Suppressor macrophage treated with lipopolysaccharide for 1 hour (primary cell): Measurements from ENCODE around the gene UQCRC1.

Experiments
- DNase-seq, 3 donors: peaks; one replicate each; pipeline ENCODE4 v3.0.0-alpha.2; 2020 to 2022

Gene UQCRC1

DNA sequence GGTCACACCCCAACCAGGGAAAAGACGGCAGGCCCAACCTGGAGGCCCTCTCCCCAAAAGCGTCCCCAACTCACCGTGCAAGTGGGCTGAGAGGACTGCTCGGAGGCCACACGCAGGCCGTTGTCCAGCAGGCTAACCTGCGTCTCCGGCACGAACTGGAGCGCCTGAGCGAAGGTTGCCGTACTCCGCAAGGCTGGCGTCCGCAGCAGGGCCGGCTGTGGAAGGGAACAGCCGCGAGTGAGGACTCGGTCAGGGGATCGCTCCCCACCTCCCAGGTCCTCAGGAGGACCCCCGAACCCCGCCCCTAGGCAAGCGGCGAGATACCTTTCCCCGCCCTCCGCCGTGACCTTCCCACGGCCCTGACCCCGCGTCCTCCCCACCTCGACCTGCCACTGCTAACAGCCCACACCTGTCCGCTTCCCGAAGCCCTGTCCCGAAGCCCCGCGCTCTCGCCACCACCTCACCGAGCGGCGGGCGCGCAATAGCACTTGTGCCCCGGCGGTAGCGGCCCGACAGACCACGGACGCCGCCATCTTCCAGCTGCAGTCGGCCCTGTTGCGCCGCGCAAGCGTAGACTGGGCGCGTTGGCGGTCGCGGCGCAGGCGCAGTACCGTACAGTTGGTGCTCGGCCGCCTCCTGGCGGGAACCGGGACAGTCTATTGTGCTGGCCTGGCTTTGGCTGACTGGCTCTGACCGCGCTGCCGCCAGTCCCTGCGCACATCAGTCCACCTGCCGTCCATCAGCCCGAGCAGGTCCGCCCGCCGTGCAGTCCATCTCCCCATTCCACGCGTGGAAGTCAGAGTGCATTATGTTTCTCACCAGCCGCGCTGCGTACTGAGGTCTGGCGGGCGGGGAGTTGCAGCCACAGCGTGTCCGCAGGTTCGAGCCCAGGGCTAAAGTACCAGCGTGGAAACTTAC lies at the start of gene UQCRC1:
UQCRC1 (minus strand) TSS at position 559 of the 918 bp plus-strand sequence; CDS start at position 533, 26 bp downstream.
- peak; percentile 97 for DNase-seq

DNA sequence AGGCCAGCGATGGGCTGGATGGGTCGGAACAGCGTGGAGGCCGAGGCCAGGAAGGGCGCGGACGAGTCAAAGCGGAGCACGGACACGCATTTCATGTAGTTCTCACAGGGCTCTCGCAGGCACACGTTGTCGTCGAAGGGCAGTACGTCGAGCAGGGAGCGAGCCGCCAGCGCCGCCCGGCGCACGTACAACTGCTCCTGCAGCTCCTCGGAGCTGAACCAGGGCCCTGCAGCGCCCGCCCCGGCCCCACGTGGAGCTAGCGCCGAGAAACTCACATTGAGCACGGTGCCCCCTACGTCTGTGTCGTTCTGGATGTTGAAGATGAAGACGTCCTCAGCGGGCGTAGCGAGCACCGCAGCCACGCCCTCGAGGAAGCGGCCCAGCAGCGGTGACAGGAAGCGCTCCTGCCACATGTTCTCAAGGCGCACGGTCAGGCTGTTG lies 47.4 kb upstream of the UQCRC1 start:
- DNase-seq, result no peak

DNA sequence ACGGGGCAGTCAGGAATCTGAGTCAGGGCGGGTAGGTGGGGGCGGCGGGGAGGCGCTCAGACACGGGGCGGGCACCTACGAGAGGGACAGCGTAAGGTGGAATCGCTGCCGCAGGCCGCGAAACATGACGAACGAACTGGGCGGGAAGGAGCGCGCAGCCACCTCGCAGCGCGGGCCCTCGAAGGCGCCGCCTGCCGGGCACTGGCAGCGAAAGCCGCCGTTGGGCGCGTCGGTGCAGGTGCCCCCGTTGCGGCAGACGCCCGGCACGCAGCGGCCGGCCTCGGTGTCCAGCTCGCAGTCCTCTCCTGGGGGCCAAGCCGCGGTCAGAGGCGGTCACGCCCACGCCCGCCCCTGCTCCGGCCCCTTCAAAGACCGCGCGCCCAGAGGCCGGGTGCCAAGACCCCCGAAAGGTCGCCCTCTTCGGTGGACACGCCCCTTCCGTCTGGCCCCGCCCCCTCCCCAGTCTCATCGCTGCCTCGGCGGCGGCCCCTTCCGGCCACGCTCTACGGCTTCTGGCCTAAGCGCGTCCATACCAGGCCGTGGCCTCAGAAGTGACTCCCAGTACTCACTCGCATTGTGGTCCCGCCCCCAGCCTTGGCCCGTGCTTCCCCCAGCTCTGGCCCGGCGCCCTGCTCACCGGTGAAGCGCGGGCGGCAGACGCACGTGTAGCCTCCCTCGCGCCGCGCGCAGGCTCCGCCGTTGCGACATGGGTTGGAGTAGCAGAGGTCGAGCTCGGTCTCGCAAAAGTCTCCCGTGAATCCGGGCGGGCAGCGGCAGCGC lies 46.8 kb upstream of the UQCRC1 start:
- DNase-seq, result peak; percentile 84 to 92 (median 86)

DNA sequence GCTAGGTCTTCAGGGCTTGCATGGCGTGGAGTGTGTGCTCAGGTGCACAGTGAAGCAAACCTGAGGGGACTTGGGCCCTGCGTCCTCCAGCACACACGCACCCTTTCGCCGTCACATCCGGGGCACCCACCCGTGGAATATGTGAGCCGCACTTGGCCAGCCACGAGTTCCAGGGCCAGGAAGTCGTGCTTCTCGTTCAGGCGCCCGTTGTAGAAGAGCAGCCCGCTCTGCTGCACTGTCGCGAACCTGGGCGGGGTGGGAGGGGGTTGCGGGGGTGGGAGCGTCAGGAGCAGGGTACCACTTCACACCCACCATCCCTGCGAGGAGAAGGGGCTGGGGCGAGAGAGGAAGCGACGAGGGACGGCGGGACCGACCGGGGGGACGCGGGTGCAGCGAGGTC lies 46.2 kb upstream of the UQCRC1 start:
- peak in 2 of 3 donors; percentile 15 to 24 for DNase-seq

DNA sequence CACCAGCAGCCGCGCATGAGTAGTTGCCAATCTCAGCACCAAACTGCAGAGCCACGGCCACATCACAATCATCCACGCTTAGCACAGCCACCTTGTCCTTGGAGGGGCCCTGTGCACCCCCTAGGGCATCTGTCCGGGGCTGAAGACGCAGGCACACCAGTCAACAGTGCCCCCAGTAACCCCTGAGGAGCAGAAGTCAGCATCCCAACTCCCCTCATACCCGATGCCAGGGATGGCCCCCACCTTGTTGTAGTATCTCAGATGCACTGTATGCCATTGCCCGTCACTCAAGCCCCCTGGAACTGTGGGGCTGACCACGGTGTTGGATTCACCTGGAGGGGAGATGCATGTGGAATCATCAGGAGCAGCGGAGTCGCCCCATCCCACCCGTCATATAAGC lies 45.6 kb upstream of the UQCRC1 start:
- no peak for DNase-seq

DNA sequence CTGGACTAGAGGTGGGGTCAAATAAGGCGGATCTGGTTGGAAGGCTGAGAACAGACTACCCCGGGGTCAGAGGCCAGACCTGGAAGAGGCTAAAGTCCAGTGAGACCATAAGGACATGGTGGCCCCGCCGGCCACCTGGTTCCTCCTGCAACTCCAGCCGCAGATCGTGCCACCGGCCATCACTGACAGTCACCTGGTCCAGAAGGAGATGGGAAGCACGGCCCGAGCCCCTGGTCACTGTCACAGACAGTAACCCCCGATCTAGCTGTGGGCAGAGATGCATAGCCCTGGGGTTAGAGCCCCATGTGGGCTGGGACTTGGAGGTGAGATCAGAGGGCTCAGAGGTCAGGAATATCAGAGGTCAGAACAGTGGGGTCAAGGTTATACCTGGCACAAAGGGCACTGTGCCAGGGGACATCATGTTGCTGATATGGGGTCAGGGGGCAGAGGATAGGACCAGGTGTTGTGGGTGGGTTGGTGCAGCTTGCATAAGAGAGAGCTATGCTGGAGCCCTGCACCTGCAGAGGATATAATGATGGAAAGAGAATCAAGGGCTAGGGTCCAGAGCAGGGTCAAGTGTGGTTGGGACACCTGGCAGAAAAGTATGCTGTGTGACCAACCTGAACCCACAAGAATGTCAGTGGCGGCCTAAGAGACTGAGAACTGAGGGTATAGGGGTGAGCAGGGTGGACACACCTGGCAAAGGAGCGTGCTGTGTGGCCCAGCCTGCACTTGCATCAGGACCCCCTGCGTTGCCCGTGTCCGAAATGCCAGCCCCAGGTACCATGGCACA lies 43.7 kb upstream of the UQCRC1 start:
- DNase-seq, result no peak

DNA sequence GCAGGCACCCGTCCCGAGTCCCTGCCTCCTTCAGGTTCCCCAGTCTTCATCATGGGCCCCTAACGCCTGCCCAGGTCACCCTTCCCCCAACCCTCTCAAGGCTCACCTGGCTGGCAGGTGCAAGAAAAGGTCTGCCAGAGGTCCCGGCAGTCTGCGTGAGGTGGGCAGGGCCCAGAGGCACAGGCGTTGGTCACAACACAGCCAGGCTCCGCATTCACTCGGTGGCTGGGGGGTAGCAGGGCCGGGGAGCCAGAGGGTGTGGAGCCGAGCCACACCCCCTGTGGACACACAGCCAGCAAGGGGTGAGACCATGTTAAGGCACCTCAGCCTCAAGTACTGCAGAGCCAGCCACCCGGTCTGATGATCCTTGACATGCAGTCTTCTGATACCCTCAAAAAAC lies 42.3 kb upstream of the UQCRC1 start:
- no peak for DNase-seq

DNA sequence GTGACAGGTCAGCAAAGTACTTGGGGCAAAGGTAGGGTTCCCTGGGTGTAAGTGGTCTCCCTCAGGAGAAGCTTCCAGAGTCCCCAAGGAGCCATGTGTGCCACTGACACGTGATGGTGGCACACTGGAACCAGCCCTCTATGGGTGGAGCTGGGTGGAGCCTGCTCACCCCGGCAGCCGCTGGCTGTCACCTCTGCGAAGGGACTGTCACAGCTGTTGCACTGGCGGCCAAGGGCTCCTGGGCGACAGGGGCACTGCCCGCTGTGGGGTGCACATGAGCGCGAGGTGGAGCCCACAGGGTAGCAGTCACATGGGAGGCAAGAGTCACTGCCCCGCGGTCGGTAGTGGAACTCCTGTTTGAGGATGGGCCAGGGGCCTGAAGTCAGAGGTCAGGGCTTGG lies 41.3 kb upstream of the UQCRC1 start:
- no peak for DNase-seq

DNA sequence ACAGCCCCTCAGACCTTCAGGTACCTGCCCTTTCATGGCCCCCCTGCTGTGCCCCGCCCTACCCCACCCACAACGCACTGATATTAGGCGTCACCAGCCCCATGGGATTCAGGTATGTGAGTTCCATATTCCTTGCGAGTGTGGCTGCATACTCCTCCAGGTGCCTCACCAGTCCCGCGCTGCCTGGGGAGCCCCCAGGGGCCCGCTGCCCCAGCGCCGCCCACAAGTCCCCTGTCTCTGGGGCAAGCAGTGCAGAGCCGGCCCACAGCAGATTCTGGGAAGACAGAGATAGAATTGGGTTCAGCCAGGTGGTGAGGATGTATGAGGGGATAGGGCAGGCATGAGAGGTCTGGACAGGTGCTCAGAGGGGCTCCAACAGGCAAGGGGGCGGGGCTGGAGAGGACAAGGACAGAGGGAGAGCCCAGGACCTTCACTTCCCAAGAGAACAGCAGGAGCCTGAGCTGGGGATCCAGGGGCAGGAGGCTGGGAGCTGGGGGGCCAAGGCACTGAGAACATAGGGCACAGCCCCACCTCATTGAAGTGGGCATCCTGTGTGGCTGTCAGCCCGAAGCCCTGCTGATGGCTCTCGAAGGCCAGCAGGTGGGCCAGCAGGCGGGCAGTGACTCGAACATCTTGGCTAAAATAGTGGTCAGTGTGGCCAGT lies 38.9 kb upstream of the UQCRC1 start:
- no peak for DNase-seq

DNA sequence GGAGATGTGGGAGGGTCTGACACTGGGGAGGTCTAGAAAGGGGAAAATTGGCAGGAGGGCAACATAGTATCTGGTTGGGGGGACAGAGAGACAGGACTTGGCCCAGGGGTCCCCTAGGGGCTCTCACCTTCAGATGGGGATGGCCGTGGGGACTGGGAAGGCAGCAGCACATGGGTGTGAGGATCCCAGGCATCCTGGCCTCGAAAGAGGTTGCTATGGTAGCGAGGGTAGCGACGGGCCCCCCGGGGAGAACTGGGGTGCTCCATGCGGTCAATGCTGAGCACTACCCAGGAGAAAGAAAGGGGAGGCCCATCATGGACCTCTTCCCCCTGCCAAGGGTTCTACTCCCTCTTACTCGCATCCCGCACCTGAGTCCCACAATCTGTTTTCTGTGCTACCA lies 38.3 kb upstream of the UQCRC1 start:
- DNase-seq, result no peak

DNA sequence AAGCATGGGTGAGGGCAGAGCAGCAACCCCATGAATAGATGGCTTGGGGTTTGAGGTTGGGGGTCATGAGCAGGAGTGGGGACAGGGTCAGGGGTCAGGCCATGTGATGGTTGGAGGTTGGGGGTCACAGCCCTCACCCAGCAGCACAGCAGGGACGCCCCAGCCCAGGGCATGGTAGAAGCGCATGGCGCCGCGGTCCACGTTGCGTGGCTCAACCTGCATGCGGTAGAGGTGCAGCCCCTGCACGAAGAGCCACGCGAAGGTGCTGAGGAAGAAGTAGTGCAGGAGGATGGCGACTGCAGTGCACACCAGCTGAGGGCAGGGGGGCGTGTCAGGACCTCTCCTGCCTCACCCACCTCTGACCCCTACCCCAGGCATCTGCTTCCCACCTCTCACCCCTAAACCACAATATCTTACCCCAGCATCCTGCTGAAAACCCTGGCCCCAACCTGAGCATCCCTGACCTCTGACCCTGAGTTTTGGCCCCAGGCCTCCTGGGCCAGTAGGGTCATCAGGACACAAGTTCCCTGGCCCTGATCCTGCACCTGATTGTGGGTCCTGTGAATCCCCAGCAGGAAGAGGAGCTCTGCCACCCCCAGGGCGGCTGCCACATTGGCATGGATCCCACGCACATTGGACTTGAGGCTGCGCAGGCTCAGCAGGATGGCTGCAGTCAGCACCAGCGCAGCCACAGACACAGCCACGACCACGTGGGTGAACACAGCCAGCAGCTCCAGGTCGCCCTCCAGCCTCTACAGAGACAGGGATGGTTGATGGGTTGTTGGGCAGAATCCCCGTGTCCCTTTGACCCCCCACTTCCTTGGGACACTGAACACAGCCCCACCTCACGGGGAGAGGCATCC lies 35.7 kb upstream of the UQCRC1 start:
- no peak for DNase-seq

DNA sequence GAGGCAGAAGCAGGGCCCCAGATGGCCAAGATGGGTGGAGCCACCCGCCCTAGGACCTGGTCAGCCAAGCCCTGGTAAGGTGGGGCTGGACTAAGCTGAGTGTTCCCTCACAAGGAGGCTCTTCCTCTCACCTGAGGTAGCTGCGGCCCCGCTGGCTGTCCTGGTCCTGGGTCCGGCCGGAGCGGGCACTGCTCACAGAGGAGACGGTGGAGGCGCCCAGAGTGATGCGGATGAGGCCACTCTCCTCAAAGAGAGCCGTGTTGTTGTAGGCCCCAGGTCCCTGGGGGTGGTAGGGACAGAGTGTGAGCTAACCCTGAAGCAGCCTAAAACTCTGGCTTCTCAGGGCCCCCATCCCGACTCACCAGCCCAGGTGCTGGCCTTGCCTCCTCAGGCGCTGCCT lies 33.2 kb upstream of the UQCRC1 start:
- DNase-seq, result no peak

DNA sequence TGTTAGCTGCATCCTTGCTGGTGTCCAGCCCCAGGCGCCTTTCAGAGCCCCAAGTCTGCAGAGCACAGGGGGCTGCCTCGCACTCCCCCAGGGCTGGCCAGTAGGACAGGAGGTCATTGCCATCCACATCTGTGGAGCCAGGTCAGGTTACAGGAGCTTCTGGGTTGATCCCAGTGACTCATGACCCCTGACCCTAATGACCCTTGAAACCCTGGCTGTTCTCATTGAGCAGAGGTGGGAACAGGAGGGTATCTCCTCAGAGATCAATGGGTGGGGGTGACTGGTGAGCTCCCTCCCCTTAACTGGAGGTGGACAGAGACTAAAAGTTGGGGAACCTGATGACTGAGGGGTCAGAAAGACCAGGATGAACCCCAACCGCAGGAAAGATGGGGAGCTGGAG lies 31.9 kb upstream of the UQCRC1 start:
- DNase-seq, result no peak

DNA sequence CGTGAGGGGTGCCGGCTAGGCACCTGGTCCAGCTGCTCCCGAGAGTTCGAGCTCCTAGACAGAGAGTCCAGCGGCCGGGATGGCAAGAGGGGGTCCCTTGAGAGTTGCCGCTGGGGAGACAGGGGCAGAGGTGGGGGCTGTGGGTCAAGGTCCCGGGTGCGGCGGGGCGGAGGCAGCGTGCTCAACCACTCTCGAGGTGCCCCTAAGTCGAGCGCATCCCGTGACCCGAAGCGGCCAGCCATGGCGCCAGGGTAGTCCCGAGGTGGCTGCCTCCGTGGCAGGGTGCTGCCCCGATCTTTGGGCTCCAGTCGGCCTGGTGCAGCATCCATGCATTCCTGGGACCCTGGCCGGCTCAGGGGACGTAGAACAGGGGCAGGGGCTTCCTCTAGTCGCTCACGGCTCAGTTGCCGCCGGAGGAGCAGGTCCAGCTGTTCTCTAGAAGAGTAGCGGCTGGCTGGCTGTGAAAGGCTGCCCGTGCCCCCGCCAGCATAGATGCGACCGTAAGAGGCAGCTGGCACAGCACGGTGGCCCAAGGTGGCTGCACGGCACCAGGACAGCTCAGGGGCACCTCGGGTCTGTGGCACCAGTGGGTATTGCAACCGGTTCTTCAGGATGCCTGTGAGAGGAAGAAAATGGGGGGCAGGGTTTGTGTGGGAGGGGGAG lies 30.6 kb upstream of the UQCRC1 start:
- no peak for DNase-seq

DNA sequence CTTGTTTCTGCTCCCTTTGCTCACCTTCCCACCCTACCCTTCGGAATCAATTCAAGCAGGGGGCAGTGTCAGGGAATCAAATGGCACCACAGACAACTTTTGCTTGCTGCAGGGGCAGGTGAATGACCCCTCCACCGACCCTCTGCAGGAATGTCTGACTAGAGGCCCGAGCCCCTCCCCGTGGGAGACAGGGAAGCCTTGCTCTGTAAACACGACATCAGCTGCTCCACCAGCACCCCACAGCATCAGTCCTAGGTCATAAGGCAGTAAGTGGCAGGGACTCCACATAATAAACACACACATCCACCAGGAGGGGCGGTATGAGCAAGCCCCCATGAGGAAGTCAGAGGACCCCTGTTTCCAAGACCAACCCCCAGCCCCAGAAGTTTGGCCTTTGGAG lies 27.9 kb upstream of the UQCRC1 start:
- DNase-seq, result no peak

DNA sequence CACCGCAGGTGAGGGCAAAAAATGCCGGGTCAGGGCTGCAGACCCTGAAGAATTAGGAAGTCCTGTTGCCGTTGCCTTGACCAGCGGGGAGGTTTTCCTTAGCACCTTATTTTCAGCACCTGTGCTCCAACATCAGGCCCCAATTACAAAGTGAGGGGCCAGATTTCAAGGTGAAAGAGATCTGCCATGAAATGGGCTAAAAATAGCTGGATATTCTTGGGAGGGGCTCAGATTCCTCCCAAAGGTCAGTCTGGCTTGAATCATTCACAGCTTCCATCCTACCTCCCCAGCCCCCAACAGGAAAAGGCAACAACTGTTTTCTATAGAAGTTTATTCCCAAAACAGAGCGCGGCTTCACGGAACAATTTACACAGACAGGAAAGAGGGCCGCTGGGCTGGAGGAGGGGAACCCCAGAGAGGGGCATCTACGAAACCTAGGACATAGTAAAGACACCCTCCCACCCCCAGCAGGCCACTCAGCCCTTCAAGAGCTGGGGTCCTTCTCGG lies 26.8 kb upstream of the UQCRC1 start:
- DNase-seq, result no peak

DNA sequence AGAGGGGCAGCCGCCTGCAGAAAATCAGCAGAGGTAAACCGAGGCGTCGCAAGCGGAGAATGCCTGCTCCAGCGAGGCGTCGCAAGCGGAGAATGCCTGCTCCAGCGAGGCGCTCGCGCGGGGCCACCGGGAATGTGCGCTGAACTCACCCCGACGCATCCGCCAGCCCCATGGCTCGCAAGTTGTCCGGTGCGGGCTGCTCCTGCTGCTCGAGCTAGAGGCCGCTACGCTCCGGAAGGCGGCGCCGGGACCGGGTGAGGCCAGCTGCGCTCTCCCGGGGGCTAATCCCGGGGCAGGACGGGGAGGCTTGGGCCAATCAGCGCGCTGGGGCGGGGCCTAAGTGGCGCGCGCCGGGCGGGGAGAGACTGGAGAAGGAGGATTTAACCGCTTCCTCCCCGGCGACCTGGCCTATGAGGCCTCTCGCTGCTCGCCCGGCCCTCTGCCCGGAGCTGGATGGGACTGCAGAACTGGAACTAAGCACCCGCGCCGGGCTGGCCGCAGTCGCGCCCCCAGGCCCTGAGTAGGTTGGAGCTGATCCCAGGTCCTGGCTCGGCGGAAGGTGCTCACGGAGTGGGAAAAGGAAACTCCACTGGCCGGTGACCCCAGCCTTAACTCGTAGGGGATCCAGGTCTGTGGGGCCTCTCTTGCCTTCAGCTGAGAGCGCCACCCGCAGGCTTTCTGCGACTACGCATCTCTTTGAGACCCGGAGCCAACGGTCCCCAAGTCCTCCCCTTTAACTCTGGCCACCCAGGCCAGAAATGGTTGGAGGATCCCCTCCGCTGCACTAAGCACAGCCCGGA lies 26.0 kb upstream of the UQCRC1 start, which contains the start of gene SLC26A6:
SLC26A6 (minus strand) TSS at position 240 of the 800 bp plus-strand sequence; CDS start at position 172, 68 bp downstream.
- peak; percentile 98 to 100 (median 99) for DNase-seq

DNA sequence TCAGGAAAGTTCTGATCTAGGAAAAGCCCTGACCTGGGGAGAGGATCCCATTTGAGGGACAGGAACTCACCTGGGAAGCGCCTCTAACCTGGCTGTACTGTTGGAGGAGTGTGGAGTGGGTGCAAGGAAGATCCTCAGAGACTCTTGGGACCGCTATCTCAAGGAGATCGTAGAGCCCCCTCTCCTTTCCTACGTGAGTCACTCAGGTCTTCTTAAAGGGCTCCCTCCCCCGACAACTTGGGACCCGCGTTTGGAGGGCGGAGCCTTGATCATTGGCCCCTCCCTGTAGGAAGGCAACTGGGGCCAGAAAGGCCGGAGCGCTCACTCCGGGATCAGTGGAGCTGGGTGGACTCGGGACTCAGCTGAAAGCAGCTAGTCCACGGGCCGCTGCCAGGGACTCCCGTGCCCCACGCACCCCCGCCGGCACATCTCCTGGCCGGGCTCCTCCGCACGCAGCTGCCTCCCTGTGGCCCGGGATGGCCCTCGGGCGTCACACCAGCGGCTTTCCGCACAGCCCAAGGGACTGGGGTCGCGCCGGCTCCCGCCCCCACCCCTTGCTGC lies 25.3 kb upstream of the UQCRC1 start:
- DNase-seq, result peak; percentile 43 to 68 (median 61)

DNA sequence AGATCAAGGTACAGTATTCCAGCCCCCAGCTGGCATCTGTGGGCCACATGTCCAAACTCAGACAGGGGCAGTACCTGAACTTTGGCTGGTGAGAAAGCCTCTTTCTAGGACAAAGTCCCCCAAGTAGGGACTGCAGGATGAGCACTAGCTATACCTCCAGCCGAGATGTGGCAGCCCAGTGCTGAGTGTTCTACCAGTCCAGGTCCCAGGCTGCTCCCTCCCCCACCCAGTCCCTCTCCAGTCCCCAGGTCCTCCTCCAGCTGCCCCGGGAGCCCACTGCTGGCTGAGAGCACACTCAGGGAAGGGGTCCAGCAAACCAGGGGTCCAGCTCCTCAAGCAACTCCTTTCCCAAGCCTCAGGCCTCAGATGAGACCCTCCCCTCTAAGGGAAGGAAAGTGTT lies 24.3 kb upstream of the UQCRC1 start:
- no peak for DNase-seq
